Measurements from ENCODE around the gene TMEM190. TPM values are rescaled to one million over a fixed set of nuclear protein-coding genes. Genes with fewer than 3 reads are reported as not detected.

Gene TMEM190
- total and polyA plus RNA-seq, 2 of the 8 experiments (the other 6 are each of a cell fraction or from before 2014, with no cell fraction given): 1.6 TPM; not detected in 1

DNA sequence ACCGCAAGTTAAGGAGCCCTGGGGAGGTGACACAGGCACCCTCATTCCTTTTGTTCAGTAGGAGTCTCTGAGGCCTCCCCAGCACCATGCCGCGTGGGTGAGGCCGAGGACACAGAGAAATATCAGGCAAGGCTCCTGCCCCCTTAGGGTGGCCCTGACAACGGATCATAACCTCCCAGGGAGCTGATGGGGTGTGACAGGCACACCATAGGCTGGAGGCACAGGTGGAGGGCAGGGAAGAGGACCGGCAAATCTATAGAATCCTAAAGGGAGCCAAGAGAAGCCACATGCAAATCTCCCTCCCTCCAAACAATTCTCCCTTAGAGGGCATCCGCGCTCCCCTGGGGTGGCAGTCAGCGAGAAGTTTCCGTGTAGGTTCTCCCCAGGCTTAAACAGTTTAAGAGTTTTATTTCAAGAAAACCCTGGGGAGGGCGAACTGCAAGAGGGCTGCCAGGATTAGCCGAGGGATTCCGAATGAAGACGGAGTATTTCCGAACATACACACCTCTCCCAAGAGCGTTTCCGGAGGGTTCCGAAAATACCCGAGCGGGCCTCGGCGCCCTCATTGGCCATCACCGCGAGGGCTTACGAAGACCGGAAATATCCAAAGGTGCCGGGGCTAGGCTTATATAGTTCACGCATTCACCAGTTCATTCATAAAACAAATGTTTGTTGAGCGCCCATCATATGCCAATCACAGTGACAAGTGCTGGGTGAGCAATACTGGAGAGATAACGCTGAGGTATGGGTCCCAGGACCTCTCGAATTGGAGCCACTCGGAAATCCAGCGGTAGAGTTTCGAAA is 8.5 kb downstream of the TMEM190 start:
- peak; percentile 57 for FAIRE-seq
- TF ChIP-seq CBX8 (IDR thresholded peaks at IDR 0.05; ENCODE audit: borderline replicate concordance, low read depth, low read length) (no peak), SUZ12 (IDR thresholded peaks at IDR 0.05; ENCODE audit: low read length) (no peak), TBP (IDR thresholded peaks at IDR 0.05; ENCODE audit: low read depth, low read length) (no peak), YY1 (IDR thresholded peaks at IDR 0.05; ENCODE audit: low read depth, low read length) (no peak), FOSL1 (IDR thresholded peaks at IDR 0.05; ENCODE audit: insufficient read depth, low read depth, low read length) (no peak), SP1 (IDR thresholded peaks at IDR 0.05; ENCODE audit: low read depth, low read length) (no peak), EGR1 (IDR thresholded peaks at IDR 0.05; ENCODE audit: borderline replicate concordance, low read depth, low read length) (no peak), GTF2F1 (IDR thresholded peaks at IDR 0.05; ENCODE audit: borderline replicate concordance, low read depth, low read length) (no peak), TCF12 (IDR thresholded peaks at IDR 0.05; ENCODE audit: low read depth, low read length) (no peak), CHD2 (IDR thresholded peaks at IDR 0.05; ENCODE audit: low read length) (no peak)
- TF ChIP-seq, protein P1, sequence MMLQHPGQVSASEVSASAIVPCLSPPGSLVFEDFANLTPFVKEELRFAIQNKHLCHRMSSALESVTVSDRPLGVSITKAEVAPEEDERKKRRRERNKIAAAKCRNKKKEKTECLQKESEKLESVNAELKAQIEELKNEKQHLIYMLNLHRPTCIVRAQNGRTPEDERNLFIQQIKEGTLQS (IDR thresholded peaks at IDR 0.05; ENCODE audit: insufficient read depth, low read depth, low read length): no peak

More for the DNA sequence above, 8.5 kb downstream of the TMEM190 start:
- H3K23me2 ChIP-seq (ENCODE audit: low read depth, low read length): peaks cover 31% of the 10 kb centered on the region
- POLR2A ChIA-PET (ENCODE audit: partially characterized antibody): interaction anchor here (0.6 to 26.7 kb wide), 27 partner anchors 8 to 269 kb away, joined by 3 to 874 read pairs (median 7); partner anchors contain the start of genes COX6B2, HSPBP1, IL11 and KMT5C
- H2BK20ac ChIP-seq (ENCODE audit: low read length): 0 out of 2 replicates have a peak overlapping the region, but pooled peaks have one; percentile 61
- peak overlapping the region in 3 of 4 experiments; percentile 80 to 93 (median 85); a peak in 6 of 7 replicates for H3K9ac ChIP-seq (replicated peaks in 1 of 4; ENCODE audit: extremely low read depth in 1 of 4, low read depth in 3 of 4, low read length in 3 of 4)
- H2BK5ac ChIP-seq (ENCODE audit: low read depth, low read length): peak overlapping the region; percentile 90
- H3K4me3 ChIP-seq (ENCODE audit: extremely low read depth in 1 of 4, insufficient read depth in 2 of 4, low read depth in 3 of 4, low read length in 4 of 4): peak overlapping the region; percentile 89 to 97 (median 94)
- peak overlapping the region; percentile 87 to 95 for H3K4me2 ChIP-seq (ENCODE audit: insufficient read depth in 1 of 2, low read depth in 2 of 2, low read length in 2 of 2)
- peak overlapping the region; percentile 91 for H4K5ac ChIP-seq (ENCODE audit: insufficient read length, low read depth, low read length)
- H3K9me3 ChIP-seq (ENCODE audit: insufficient read depth in 2 of 2, low read depth in 1 of 2, low read length in 1 of 2): no peaks in the 10 kb centered on the region
- peak overlapping the region; percentile 86; the same call in 1 of the 2 replicates for H3K27ac ChIP-seq (ENCODE audit: low read depth, low read length)
- CTCF ChIA-PET (ENCODE audit: partially characterized antibody): interaction anchor here (0.9 to 3.2 kb wide), 12 partner anchors 13 to 244 kb away, joined by 3 to 37 read pairs (median 6); partner anchors contain the start of gene UBE2S
- 3% methylated on average over 32 of the region's 34 CpGs; no CpG with 5 or more reads in 1 of the 2 experiments for WGBS, 2 experiments (ENCODE audit: extremely low coverage in 1 of 2, insufficient coverage in 1 of 2, insufficient read length in 1 of 2, insufficient replicate concordance in 2 of 2, low coverage in 1 of 2, low lambda C conversion rate in 2 of 2, missing lambda C conversion rate in 1 of 2)
- H4K8ac ChIP-seq (ENCODE audit: extremely low read depth, insufficient read depth, low read length): no peak overlapping the region
- H2AFZ ChIP-seq (ENCODE audit: low read length): peak overlapping the region; percentile 98
- H4K91ac ChIP-seq (replicated peaks; ENCODE audit: insufficient read length, low read length): peak overlapping the region; percentile 71
- DNase-seq (ENCODE audit: low read depth in 1 of 2, low spot score in 2 of 2): peak; percentile 71 to 98
- peak overlapping the region; percentile 99 for H3K18ac ChIP-seq (ENCODE audit: extremely low read depth, low read length)
- H3K36me3 ChIP-seq (ENCODE audit: control insufficient read depth in 2 of 4, insufficient read depth in 4 of 4, low read length in 3 of 4): peaks cover 23 to 35% (median 26%) of the 10 kb centered on the region in 4 experiments
- H2AK5ac ChIP-seq (ENCODE audit: low read depth, low read length): peak overlapping the region; percentile 88
- peak overlapping the region; percentile 96; the same call in 1 of the 2 replicates for H2BK15ac ChIP-seq (ENCODE audit: low read length)
- H3K14ac ChIP-seq (ENCODE audit: insufficient read length): no peak overlapping the region
- H3K79me1 ChIP-seq (ENCODE audit: low read depth, low read length): peaks cover 33% of the 10 kb centered on the region
- H2BK120ac ChIP-seq (replicated peaks; ENCODE audit: low read depth, low read length): no peak overlapping the region
- H3K4me1 ChIP-seq (replicated peaks in 1 of 4; ENCODE audit: control insufficient read depth in 3 of 4, insufficient read depth in 4 of 4, low read length in 3 of 4): peaks cover 0 to 43% (median 34%) of the 10 kb centered on the region in 4 experiments; a peak in 6 of 7 replicates
- H3K4ac ChIP-seq (replicated peaks; ENCODE audit: insufficient read length, low read depth, low read length): no peak overlapping the region
- H4K20me1 ChIP-seq (replicated peaks in 1 of 2; ENCODE audit: control insufficient read depth in 1 of 2, insufficient read depth in 2 of 2, low read length in 2 of 2): peaks cover 25 to 44% of the 10 kb centered on the region in 2 experiments
- H3K27me3 ChIP-seq (replicated peaks in 1 of 4; ENCODE audit: control insufficient read depth in 3 of 4, extremely low read depth in 1 of 4, insufficient read depth in 3 of 4, low read length in 3 of 4): peaks cover 0 to 6% (median 3%) of the 10 kb centered on the region in 4 experiments; a peak in 3 of 7 replicates
- peaks cover 17 to 27% of the 10 kb centered on the region in 2 experiments; a peak in 3 of 4 replicates for H3K79me2 ChIP-seq (ENCODE audit: control insufficient read depth in 1 of 2, insufficient read depth in 2 of 2, low read length in 2 of 2)
- peak overlapping the region; percentile 83 for H3K56ac ChIP-seq (replicated peaks; ENCODE audit: insufficient read length, low read depth, low read length)
- H3K23ac ChIP-seq (ENCODE audit: insufficient read length): no peak overlapping the region
- H2BK12ac ChIP-seq (ENCODE audit: low read depth, low read length): peak overlapping the region; percentile 84
